GM23338 (cell line): ENCODE measurements around the gene PLXNB2. TPM values are rescaled to one million over a fixed set of nuclear protein-coding genes. Genes with fewer than 3 reads are reported as not detected.

Source experiments
- ATAC-seq: fragments of 200-7000 bp; cut with Tn5 transposase; 3 replicates; pipeline ENCODE4 v1.9.1; 2020
- DNase-seq: peaks from one replicate; pipeline ENCODE4 v3.0.0-alpha.2; 2015; ENCODE audit warnings: low spot score
- H2AFZ ChIP-seq: fragments of 200-600 bp; sonication (generic); 2 replicates; pipeline ENCODE4 v1.8.0; 2016; ENCODE audit warnings: antibody characterized with exemption, mild to moderate bottlenecking, moderate library complexity
- H3F3A ChIP-seq: fragments of 200-600 bp; sonication (generic); replicated peaks from 2 replicates; pipeline ENCODE4 v1.8.0; 2017; ENCODE audit warnings: antibody characterized with exemption, mixed run types, low read depth
- H3K27ac ChIP-seq: fragments of 200-600 bp; sonication (generic); 2 replicates; pipeline ENCODE4 v1.6.1; 2016; ENCODE audit warnings: low read depth
- H3K27me3 ChIP-seq: fragments of 200-600 bp; sonication (generic); 2 replicates; pipeline ENCODE4 v1.8.0; 2016; ENCODE audit warnings: mild to moderate bottlenecking, mixed run types, moderate library complexity; ENCODE audit not compliant: insufficient read depth
- H3K36me3 ChIP-seq: fragments of 200-600 bp; sonication (generic); 2 replicates; pipeline ENCODE4 v1.8.0; 2016; ENCODE audit warnings: mild to moderate bottlenecking; ENCODE audit not compliant: insufficient read depth
- H3K4me1 ChIP-seq: fragments of 200-600 bp; sonication (generic); 2 replicates; pipeline ENCODE4 v1.8.0; 2016; ENCODE audit warnings: mild to moderate bottlenecking, moderate library complexity; ENCODE audit not compliant: insufficient read depth
- H3K4me2 ChIP-seq: fragments of 200-600 bp; sonication (generic); 2 replicates; pipeline ENCODE4 v1.7.1; 2017; ENCODE audit warnings: mixed run types
- H3K4me3 ChIP-seq: fragments of 200-600 bp; sonication (generic); 2 replicates; pipeline ENCODE4 v1.6.1; 2016; ENCODE audit warnings: mixed run types
- H3K79me2 ChIP-seq: fragments of 200-600 bp; sonication (generic); replicated peaks from 2 replicates; pipeline ENCODE4 v1.8.0; 2017; ENCODE audit warnings: mild to moderate bottlenecking; ENCODE audit not compliant: insufficient read depth
- H3K9me2 ChIP-seq: fragments of 200-600 bp; sonication (generic); 2 replicates; pipeline ENCODE4 v1.8.0; 2017; ENCODE audit not compliant: insufficient read depth
- H4K20me1 ChIP-seq: fragments of 200-600 bp; sonication (generic); replicated peaks from 2 replicates; pipeline ENCODE4 v1.8.0; 2017; ENCODE audit warnings: mild to moderate bottlenecking; ENCODE audit not compliant: insufficient read depth
- H3K27ac Mint-ChIP-seq: 2 replicates; pipeline ENCODE4 v1.8.0; 2020; ENCODE audit warnings: inconsistent platforms, mild to moderate bottlenecking, moderate library complexity, mixed read lengths
- H3K27me3 Mint-ChIP-seq: 3 replicates; pipeline ENCODE4 v1.8.0; 2022; ENCODE audit warnings: low read depth, mild to moderate bottlenecking, moderate library complexity, mixed read lengths, inconsistent platforms; ENCODE audit not compliant: insufficient read depth, poor library complexity
- H3K36me3 Mint-ChIP-seq: 3 replicates; pipeline ENCODE4 v1.8.0; 2021; ENCODE audit warnings: low read depth, mild to moderate bottlenecking, inconsistent platforms, moderate library complexity, mixed read lengths
- H3K4me1 Mint-ChIP-seq: 3 replicates; pipeline ENCODE4 v1.8.0; 2020; ENCODE audit warnings: mild to moderate bottlenecking, inconsistent platforms, mixed read lengths
- H3K4me3 Mint-ChIP-seq: 3 replicates; pipeline ENCODE4 v1.8.0; 2021; ENCODE audit warnings: moderate library complexity, mild to moderate bottlenecking, inconsistent platforms, mixed read lengths
- H3K9me3 Mint-ChIP-seq: 3 replicates; pipeline ENCODE4 v1.8.0; 2020; ENCODE audit warnings: moderate library complexity, mild to moderate bottlenecking, inconsistent platforms, mixed read lengths
- CREB1 ChIP-seq: fragments of 250-450 bp; sonication (Bioruptor Pico); IDR thresholded peaks from 2 replicates; pipeline ENCODE4 v1.5.0; 2020; ENCODE audit warnings: low read depth, mild to moderate bottlenecking, moderate library complexity
- CTCF ChIP-seq, 2 experiments: fragments of 200-600 bp in 1 of 2; sonication (generic) in 1 of 2; conservative IDR thresholded peaks; 2 replicates each; pipeline versions ENCODE4 v1.5.1 to v1.6.1; 2016 to 2017; ENCODE audit warnings: antibody characterized with exemption in 2 of 2, low read depth in 2 of 2, mild to moderate bottlenecking in 2 of 2, moderate library complexity in 1 of 2
- EZH2phosphoT487 ChIP-seq: fragments of 200-600 bp; sonication (generic); IDR thresholded peaks from one replicate; pipeline ENCODE4 v1.8.1; 2018; ENCODE audit warnings: antibody characterized with exemption; ENCODE audit not compliant: unreplicated experiment
- POLR2AphosphoS5 ChIP-seq: IDR thresholded peaks from 2 replicates; pipeline ENCODE4 v1.6.1; 2016; ENCODE audit warnings: antibody characterized with exemption, low read depth
- REST ChIP-seq: IDR thresholded peaks from one replicate; pipeline ENCODE4 v1.6.1; 2018; ENCODE audit warnings: antibody characterized with exemption; ENCODE audit not compliant: unreplicated experiment
- STAT1 ChIP-seq: IDR thresholded peaks from one replicate; pipeline ENCODE4 v1.6.1; 2016; ENCODE audit warnings: antibody characterized with exemption; ENCODE audit not compliant: unreplicated experiment
- ZNF114 ChIP-seq: fragments of 250-450 bp; sonication (Bioruptor Pico); IDR thresholded peaks from 2 replicates; pipeline ENCODE4 v1.5.0; 2020; ENCODE audit warnings: mild to moderate bottlenecking, moderate library complexity
- ZNF331 ChIP-seq: fragments of 250-450 bp; sonication (Bioruptor Pico); IDR thresholded peaks from 2 replicates; pipeline ENCODE4 v1.5.0; 2020; ENCODE audit warnings: low read depth, mild to moderate bottlenecking, moderate library complexity
- polyA plus RNA-seq: library from polyadenylated mRNA; unstranded; fragments of >200 nt; fragmentation: Nextera tagmentation; extraction: Ambion mirVana; gene quantifications from 2 replicates; pipeline ENCODE4 v1.2.1, GENCODE V29; 2016
- total RNA-seq: library from RNA; depleted of rRNA; stranded (reverse); fragments of >200 nt; shearing (Covaris generic); gene quantifications from 2 replicates; pipeline ENCODE4 v1.2.3, GENCODE V29; 2014
- TF ChIP-seq, protein P1 (sequence below): IDR thresholded peaks from 2 replicates; pipeline ENCODE4 v1.6.1; 2016; ENCODE audit warnings: antibody characterized with exemption

The PLXNB2 gene
- total and polyA plus RNA-seq, 2 experiments from 2014 or later, result 29.1 to 66.3 TPM

DNA sequence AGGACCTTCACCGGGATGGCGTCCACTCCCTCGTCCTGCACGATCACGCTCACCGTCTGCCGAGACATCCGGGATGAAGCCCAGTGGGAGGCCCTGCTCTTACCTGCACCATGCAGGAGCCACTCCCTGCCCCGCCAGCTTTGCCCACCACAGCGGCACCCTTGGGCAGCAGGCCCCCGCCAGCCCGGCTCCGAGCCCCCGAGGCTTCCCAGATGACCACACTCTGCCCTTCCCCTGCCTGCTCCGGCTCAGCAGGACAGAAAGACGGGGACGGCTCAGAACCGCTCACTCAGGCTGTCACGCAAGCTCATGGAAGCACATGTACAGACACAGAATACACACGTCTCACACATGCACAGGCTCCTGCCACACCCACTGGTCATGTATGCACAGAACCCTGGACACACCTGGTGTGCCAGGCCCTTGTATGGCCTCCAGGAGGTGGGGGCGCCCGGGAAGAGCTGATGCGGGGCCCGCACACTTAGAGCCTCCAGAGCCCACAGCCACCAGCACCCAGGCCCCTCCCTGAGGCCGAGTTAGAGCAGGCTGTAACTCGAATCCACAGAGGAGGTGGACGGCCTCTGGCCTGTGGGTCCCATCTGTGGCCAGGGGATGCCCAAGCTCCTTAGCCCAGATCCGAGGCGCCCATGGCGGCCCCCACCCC is 28.4 kb downstream of the PLXNB2 start:
- DNase-seq (no peak), ATAC-seq (no peak)
- Histone ChIP-seq H3K4me1 (no peaks in the 10 kb centered on the region), H3K4me3 (no peak overlapping the region), H3F3A (no peaks in the 10 kb centered on the region), H3K79me2 (no peaks in the 10 kb centered on the region), H3K36me3 (0 out of 2 replicates have a peak, but pooled peaks cover 8% of the 10 kb centered on the region), H2AFZ (no peak overlapping the region), H4K20me1 (no peaks in the 10 kb centered on the region), H3K4me2 (no peak overlapping the region), H3K9me2 (no peaks in the 10 kb centered on the region), H3K27ac (no peak overlapping the region), H3K27me3 (no peaks in the 10 kb centered on the region)
- Mint-ChIP-seq H3K27ac (no peak overlapping the region), H3K4me1 (no peaks in the 10 kb centered on the region), H3K4me3 (no peak overlapping the region), H3K36me3 (peaks cover 68% of the 10 kb centered on the region), H3K27me3 (peaks cover 8% of the 10 kb centered on the region), H3K9me3 (peaks cover 18% of the 10 kb centered on the region)
- TF ChIP-seq STAT1 (no peak), ZNF331 (CRISPR knock-in tag) (no peak), EZH2phosphoT487 (no peak), REST (no peak), CTCF (conservative IDR thresholded peaks at IDR 0.05; ENCODE audit: low read depth in 2 of 2) (no peak)

- H3K27me3 ChIP-seq, result no peaks in the 10 kb centered on the region
- ATAC-seq, result no peak
- DNase-seq, result no peak
- TF ChIP-seq ZNF114 (CRISPR knock-in tag) (no peak), ZNF331 (CRISPR knock-in tag) (no peak), EZH2phosphoT487 (no peak), CREB1 (CRISPR knock-in tag) (no peak), POLR2AphosphoS5 (no peak), CTCF (conservative IDR thresholded peaks at IDR 0.05; ENCODE audit: low read depth in 2 of 2) (no peak)
- TF ChIP-seq, protein P1, sequence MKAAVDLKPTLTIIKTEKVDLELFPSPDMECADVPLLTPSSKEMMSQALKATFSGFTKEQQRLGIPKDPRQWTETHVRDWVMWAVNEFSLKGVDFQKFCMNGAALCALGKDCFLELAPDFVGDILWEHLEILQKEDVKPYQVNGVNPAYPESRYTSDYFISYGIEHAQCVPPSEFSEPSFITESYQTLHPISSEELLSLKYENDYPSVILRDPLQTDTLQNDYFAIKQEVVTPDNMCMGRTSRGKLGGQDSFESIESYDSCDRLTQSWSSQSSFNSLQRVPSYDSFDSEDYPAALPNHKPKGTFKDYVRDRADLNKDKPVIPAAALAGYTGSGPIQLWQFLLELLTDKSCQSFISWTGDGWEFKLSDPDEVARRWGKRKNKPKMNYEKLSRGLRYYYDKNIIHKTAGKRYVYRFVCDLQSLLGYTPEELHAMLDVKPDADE, result no peak
Observed at GRCh38 chr22:50278461-50278860, 29.0 kb downstream of the PLXNB2 start.

More at GRCh38 chr22:50278461-50278860, 29.0 kb downstream of the PLXNB2 start:
- H3K9me3 Mint-ChIP-seq, result peaks cover 18% of the 10 kb centered on the region
- Histone ChIP-seq H3K79me2 (no peaks in the 10 kb centered on the region), H3F3A (no peaks in the 10 kb centered on the region), H3K36me3 (0 out of 2 replicates have a peak, but pooled peaks cover 8% of the 10 kb centered on the region), H3K9me2 (no peaks in the 10 kb centered on the region), H2AFZ (no peak overlapping the region), H3K4me2 (no peak overlapping the region), H3K4me1 (no peaks in the 10 kb centered on the region), H4K20me1 (no peaks in the 10 kb centered on the region), H3K4me3 (no peak overlapping the region), H3K27ac (no peak overlapping the region)
- peaks cover 10% of the 10 kb centered on the region for H3K27me3 Mint-ChIP-seq
- H3K27ac Mint-ChIP-seq, result no peak overlapping the region
- no peaks in the 10 kb centered on the region for H3K4me1 Mint-ChIP-seq
- H3K36me3 Mint-ChIP-seq, result peaks cover 71% of the 10 kb centered on the region
- H3K4me3 Mint-ChIP-seq, result no peak overlapping the region
